ENCODE results near the gene DTHD1. TPM values are rescaled to one million over a fixed set of nuclear protein-coding genes. Genes with fewer than 3 reads are reported as not detected.

The DTHD1 gene
- total RNA-seq, 1 donor from 2014 or later, result not detected

DNA sequence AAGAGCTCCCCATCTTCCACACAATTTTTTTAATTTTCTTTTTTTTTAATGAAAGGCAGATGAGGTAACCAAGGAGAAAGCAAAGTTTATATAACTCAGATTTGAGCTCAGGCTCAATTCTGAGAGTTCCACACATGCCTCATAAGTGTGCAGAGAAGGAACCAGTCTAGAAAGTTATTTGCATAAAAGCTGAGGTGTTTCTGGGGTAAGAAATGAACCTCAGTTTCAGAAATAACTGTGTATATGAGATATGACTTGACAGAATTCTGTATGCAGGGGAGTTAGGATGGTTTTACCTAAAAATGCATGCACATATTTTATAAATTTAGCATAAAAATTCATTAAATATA is 51.3 kb downstream of the DTHD1 start:
- H3K4me1 Mint-ChIP-seq (ENCODE audit: low read depth, unreplicated experiment), result no peaks in the 10 kb centered on the region
- FAIRE-seq (no peak), DNase-seq (ENCODE audit: low read depth) (no peak)

DNA sequence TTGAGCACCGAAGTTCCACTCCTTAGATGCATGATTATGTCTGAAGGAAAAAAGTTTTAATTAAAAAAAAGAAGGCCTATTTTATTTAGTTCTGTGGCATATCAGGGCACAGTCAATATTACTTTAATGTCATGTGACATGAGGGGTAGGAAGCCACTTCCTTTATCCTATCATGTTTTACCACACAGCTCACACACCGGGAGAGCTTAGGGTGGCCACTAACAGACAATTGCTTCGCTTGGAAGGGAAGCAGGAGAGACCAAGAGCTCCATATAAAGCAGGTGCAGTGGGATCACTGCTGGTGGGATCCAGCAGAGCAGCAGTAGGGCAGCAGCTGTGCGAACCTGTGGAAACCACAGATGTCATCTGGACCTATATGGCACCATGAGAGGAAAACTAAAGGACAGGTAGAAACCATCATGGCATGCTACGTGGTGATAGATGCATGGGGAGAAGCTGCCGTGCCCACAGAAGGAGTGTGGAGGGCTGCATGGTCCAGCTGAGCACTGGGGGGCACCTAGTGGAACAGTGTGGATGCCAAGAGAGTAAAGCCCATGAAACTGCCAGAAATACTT is 52.0 kb downstream of the DTHD1 start:
- H3K27me3 Mint-ChIP-seq (ENCODE audit: low read depth, unreplicated experiment), result peaks cover 4% of the 10 kb centered on the region
- Histone ChIP-seq H2AFZ (ENCODE audit: low read depth, low read length) (no peak overlapping the region), H3K9me3 (ENCODE audit: insufficient read depth, low read depth, low read length) (no peaks in the 10 kb centered on the region), H3K4me1 (ENCODE audit: insufficient read depth, low read length) (peaks cover 3% of the 10 kb centered on the region), H4K20me1 (ENCODE audit: insufficient read depth, low read length) (no peaks in the 10 kb centered on the region), H3K36me3 (ENCODE audit: insufficient read depth, low read length) (no peaks in the 10 kb centered on the region), H3K4me2 (ENCODE audit: low read length) (no peak overlapping the region), H3K27ac (ENCODE audit: low read depth, low read length) (no peak overlapping the region), H3K4me3 (ENCODE audit: insufficient read depth, low read depth, low read length) (no peak overlapping the region), H3K9ac (ENCODE audit: low read length) (no peak overlapping the region), H3K27me3 (ENCODE audit: insufficient read depth, low read length) (no peaks in the 10 kb centered on the region), H3K79me2 (ENCODE audit: insufficient read depth, low read length) (no peaks in the 10 kb centered on the region)
- H3K4me3 Mint-ChIP-seq (ENCODE audit: unreplicated experiment), result no peak overlapping the region
- H3K9me3 Mint-ChIP-seq (ENCODE audit: unreplicated experiment), result no peaks in the 10 kb centered on the region
- FAIRE-seq, result no peak
- H3K27ac Mint-ChIP-seq (ENCODE audit: unreplicated experiment), result no peak overlapping the region
- no peak for DNase-seq (ENCODE audit: low read depth)
- H3K36me3 Mint-ChIP-seq (ENCODE audit: low read depth, unreplicated experiment), result no peaks in the 10 kb centered on the region
- TF ChIP-seq EZH2 (IDR thresholded peaks at IDR 0.05; ENCODE audit: insufficient read depth, low read length), result no peak
- TF ChIP-seq, protein P1, sequence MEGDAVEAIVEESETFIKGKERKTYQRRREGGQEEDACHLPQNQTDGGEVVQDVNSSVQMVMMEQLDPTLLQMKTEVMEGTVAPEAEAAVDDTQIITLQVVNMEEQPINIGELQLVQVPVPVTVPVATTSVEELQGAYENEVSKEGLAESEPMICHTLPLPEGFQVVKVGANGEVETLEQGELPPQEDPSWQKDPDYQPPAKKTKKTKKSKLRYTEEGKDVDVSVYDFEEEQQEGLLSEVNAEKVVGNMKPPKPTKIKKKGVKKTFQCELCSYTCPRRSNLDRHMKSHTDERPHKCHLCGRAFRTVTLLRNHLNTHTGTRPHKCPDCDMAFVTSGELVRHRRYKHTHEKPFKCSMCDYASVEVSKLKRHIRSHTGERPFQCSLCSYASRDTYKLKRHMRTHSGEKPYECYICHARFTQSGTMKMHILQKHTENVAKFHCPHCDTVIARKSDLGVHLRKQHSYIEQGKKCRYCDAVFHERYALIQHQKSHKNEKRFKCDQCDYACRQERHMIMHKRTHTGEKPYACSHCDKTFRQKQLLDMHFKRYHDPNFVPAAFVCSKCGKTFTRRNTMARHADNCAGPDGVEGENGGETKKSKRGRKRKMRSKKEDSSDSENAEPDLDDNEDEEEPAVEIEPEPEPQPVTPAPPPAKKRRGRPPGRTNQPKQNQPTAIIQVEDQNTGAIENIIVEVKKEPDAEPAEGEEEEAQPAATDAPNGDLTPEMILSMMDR (IDR thresholded peaks at IDR 0.05; ENCODE audit: insufficient read depth, low read depth, low read length), result no peak
- no peaks in the 10 kb centered on the region for H3K4me1 Mint-ChIP-seq (ENCODE audit: low read depth, unreplicated experiment)

More for the DNA sequence above, 51.3 kb downstream of the DTHD1 start:
- Histone ChIP-seq H3K4me3 (ENCODE audit: insufficient read depth, low read depth, low read length) (no peak overlapping the region), H2AFZ (ENCODE audit: low read depth, low read length) (no peak overlapping the region), H3K4me2 (ENCODE audit: low read length) (no peak overlapping the region), H3K4me1 (ENCODE audit: insufficient read depth, low read length) (peaks cover 3% of the 10 kb centered on the region), H3K27me3 (ENCODE audit: insufficient read depth, low read length) (no peaks in the 10 kb centered on the region), H3K9me3 (ENCODE audit: insufficient read depth, low read depth, low read length) (no peaks in the 10 kb centered on the region), H3K27ac (ENCODE audit: low read depth, low read length) (no peak overlapping the region), H4K20me1 (ENCODE audit: insufficient read depth, low read length) (no peaks in the 10 kb centered on the region), H3K9ac (ENCODE audit: low read length) (no peak overlapping the region), H3K79me2 (ENCODE audit: insufficient read depth, low read length) (no peaks in the 10 kb centered on the region), H3K36me3 (ENCODE audit: insufficient read depth, low read length) (no peaks in the 10 kb centered on the region)
- Mint-ChIP-seq H3K36me3 (ENCODE audit: low read depth, unreplicated experiment) (no peaks in the 10 kb centered on the region), H3K27me3 (ENCODE audit: low read depth, unreplicated experiment) (peaks cover 4% of the 10 kb centered on the region), H3K9me3 (ENCODE audit: unreplicated experiment) (no peaks in the 10 kb centered on the region), H3K27ac (ENCODE audit: unreplicated experiment) (no peak overlapping the region), H3K4me3 (ENCODE audit: unreplicated experiment) (no peak overlapping the region)
- no peak for TF ChIP-seq EZH2 (IDR thresholded peaks at IDR 0.05; ENCODE audit: insufficient read depth, low read length)
- TF ChIP-seq, protein P1 (IDR thresholded peaks at IDR 0.05; ENCODE audit: insufficient read depth, low read depth, low read length), result no peak

DNA sequence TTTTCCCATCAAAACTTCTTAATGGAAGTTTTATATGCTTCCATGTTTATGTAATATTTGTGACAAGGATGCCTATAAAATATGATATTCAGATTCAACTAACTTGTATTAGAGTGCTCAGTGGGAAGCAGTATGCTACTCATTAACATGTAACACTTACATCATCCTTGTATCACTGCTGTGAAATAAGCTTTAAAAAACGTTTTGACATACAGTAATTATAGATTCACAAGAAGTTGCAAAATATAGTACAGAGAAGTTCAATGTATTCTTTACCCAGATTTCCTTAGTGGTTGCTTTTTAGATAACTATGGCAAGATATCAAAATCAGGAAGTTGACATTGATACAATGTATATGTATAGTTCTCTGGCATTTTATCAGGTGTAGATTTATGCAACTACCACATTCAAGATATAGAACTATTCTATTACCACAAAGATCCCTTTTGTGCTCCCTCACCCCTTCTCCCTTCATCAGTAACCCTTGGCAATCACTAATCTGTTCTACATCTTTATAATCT is 56.3 kb downstream of the DTHD1 start:
- no peak overlapping the region for H3K4me3 Mint-ChIP-seq (ENCODE audit: unreplicated experiment)

More for the DNA sequence above, 56.3 kb downstream of the DTHD1 start:
- H3K27me3 ChIP-seq (ENCODE audit: insufficient read depth, low read length), result no peaks in the 10 kb centered on the region
- no peak overlapping the region for H3K9ac ChIP-seq (ENCODE audit: low read length)
- no peak overlapping the region for H3K4me3 ChIP-seq (ENCODE audit: insufficient read depth, low read depth, low read length)
- FAIRE-seq (no peak), DNase-seq (ENCODE audit: low read depth) (no peak)
- no peaks in the 10 kb centered on the region for H3K4me1 Mint-ChIP-seq (ENCODE audit: low read depth, unreplicated experiment)
- no peaks in the 10 kb centered on the region for H3K4me1 ChIP-seq (ENCODE audit: insufficient read depth, low read length)
- no peak overlapping the region for H2AFZ ChIP-seq (ENCODE audit: low read depth, low read length)
- no peaks in the 10 kb centered on the region for H3K79me2 ChIP-seq (ENCODE audit: insufficient read depth, low read length)
- H3K27ac Mint-ChIP-seq (ENCODE audit: unreplicated experiment), result no peak overlapping the region
- no peaks in the 10 kb centered on the region for H3K36me3 ChIP-seq (ENCODE audit: insufficient read depth, low read length)
- no peaks in the 10 kb centered on the region for H3K9me3 ChIP-seq (ENCODE audit: insufficient read depth, low read depth, low read length)
- no peak for TF ChIP-seq EZH2 (IDR thresholded peaks at IDR 0.05; ENCODE audit: insufficient read depth, low read length)
- TF ChIP-seq, protein P1 (IDR thresholded peaks at IDR 0.05; ENCODE audit: insufficient read depth, low read depth, low read length), result no peak
- no peak overlapping the region for H3K27ac ChIP-seq (ENCODE audit: low read depth, low read length)
- H3K4me2 ChIP-seq (ENCODE audit: low read length), result no peak overlapping the region
- no peaks in the 10 kb centered on the region for H4K20me1 ChIP-seq (ENCODE audit: insufficient read depth, low read length)
- H3K36me3 Mint-ChIP-seq (ENCODE audit: low read depth, unreplicated experiment), result no peaks in the 10 kb centered on the region
- H3K9me3 Mint-ChIP-seq (ENCODE audit: unreplicated experiment), result no peaks in the 10 kb centered on the region
- H3K27me3 Mint-ChIP-seq (ENCODE audit: low read depth, unreplicated experiment), result peaks cover 4% of the 10 kb centered on the region

Measured in astrocyte (in vitro differentiated cells and primary cell).